ENCODE results near the gene CRYBA2. TPM values are rescaled to one million over a fixed set of nuclear protein-coding genes. Genes with fewer than 3 reads are reported as not detected.

Gene CRYBA2
- total and polyA plus RNA-seq, 3 donors from 2014 or later = 0.56 to 2.9 (median 2.7) TPM

DNA sequence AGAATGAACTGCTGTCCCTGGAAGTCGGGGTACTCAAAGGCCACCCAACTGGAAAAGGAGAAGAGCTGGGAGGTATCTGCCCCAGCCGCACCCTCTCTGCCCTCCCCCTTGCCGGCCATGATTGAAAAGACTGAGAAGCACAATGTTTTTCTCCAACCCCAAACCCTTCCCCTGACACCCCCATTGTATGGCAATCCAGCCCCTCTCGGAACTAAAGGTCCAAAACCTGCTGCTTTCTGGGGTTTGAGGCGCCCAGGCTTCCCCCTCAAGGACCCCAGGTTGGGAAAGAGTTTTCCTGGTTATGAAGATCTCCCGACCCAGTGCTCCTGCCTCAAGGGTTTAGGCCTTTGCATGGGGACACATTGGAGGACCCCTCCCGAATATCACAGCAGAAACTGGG, 1.0 kb downstream of the CRYBA2 start:
- TF ChIP-seq, protein P1, sequence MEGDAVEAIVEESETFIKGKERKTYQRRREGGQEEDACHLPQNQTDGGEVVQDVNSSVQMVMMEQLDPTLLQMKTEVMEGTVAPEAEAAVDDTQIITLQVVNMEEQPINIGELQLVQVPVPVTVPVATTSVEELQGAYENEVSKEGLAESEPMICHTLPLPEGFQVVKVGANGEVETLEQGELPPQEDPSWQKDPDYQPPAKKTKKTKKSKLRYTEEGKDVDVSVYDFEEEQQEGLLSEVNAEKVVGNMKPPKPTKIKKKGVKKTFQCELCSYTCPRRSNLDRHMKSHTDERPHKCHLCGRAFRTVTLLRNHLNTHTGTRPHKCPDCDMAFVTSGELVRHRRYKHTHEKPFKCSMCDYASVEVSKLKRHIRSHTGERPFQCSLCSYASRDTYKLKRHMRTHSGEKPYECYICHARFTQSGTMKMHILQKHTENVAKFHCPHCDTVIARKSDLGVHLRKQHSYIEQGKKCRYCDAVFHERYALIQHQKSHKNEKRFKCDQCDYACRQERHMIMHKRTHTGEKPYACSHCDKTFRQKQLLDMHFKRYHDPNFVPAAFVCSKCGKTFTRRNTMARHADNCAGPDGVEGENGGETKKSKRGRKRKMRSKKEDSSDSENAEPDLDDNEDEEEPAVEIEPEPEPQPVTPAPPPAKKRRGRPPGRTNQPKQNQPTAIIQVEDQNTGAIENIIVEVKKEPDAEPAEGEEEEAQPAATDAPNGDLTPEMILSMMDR (IDR thresholded peaks at IDR 0.05) = no peak
- no peak for TF ChIP-seq POLR2A (IDR thresholded peaks at IDR 0.05)
- 6 to 7% methylated on average over 6 to 7 of the region's 7 CpGs for WGBS, 2 donors
- Histone ChIP-seq H3K27me3 (no peaks in the 10 kb centered on the region), H3K4me3 (no peak overlapping the region), H3K27ac (no peak overlapping the region), H3K4me1 (peaks cover 15% of the 10 kb centered on the region), H3K36me3 (ENCODE audit: low read depth, missing control alignments) (no peaks in the 10 kb centered on the region), H3K9me3 (no peaks in the 10 kb centered on the region)
- DNase-seq = no peak
- intact Hi-C loops (cut with DNase I; ENCODE audit: low total_unique reads) = no loop called here

DNA sequence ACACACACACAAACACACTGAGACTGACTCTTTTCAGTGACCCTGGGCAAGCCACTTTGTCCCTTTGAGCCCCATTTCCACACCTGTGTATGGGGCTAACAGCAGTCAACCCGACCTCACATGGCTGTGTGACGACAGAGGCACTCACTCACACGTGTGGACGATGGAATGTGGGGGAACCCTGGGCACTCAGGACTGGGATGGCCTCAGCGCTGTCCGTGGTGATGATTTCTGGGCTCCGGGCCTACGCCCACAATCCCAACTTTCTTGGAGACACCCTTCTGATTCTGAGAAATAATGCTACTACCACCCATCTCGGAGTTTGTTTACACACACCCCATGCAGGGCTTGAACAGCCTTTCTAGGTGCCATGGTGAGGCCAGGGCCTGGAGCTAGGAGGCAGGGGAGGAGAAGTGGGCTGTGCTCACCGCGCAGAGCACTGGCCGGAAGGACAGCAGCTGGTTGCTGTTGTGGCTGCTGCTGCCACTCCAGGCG, 1.5 kb downstream of the CRYBA2 start:
- intact Hi-C loops (cut with DNase I; ENCODE audit: low total_unique reads) = no loop called here

DNA sequence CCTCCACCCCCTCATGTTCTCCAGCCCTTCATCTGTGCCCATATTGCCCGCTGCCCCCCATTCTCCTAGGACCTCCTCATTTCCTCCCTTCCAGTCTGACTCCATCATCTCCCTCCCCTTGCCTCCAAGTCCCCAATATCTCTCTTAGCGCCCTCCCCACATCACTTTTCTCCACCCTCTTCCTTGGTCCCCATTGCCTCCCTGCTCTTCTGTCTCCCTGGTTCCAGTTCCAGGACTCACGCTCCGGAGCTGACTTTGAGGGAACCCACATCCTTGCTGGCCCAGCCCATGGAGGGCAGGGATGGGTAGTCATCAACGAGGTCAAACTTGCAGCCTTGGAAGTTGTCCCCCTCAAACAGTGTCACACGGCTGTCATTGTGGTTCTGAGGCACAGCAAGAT, 2.6 kb downstream of the CRYBA2 start:
- WGBS, 2 donors = 25 to 35% methylated on average over 6 of the region's 6 CpGs
- intact Hi-C loops (cut with DNase I; ENCODE audit: low total_unique reads) = no loop called here
- H3K36me3 ChIP-seq (ENCODE audit: low read depth, missing control alignments) = no peaks in the 10 kb centered on the region
- DNase-seq = no peak
- H3K4me1 ChIP-seq = peaks cover 15% of the 10 kb centered on the region
- H3K27me3 ChIP-seq = no peaks in the 10 kb centered on the region
- H3K27ac ChIP-seq = no peak overlapping the region
- TF ChIP-seq POLR2A (IDR thresholded peaks at IDR 0.05) = no peak
- no peak overlapping the region for H3K4me3 ChIP-seq
- no peaks in the 10 kb centered on the region for H3K9me3 ChIP-seq

More for the DNA sequence above, 1.5 kb downstream of the CRYBA2 start:
- WGBS, 2 donors = 26 to 47% methylated on average over 12 to 13 of the region's 13 CpGs
- H3K4me1 ChIP-seq = peaks cover 15% of the 10 kb centered on the region
- no peaks in the 10 kb centered on the region for H3K27me3 ChIP-seq
- H3K36me3 ChIP-seq (ENCODE audit: low read depth, missing control alignments) = no peaks in the 10 kb centered on the region
- H3K4me3 ChIP-seq = no peak overlapping the region
- no peak for TF ChIP-seq POLR2A (IDR thresholded peaks at IDR 0.05)
- TF ChIP-seq, protein P1 (IDR thresholded peaks at IDR 0.05) = no peak
- no peak for DNase-seq
- no peaks in the 10 kb centered on the region for H3K9me3 ChIP-seq
- H3K27ac ChIP-seq = no peak overlapping the region

DNA sequence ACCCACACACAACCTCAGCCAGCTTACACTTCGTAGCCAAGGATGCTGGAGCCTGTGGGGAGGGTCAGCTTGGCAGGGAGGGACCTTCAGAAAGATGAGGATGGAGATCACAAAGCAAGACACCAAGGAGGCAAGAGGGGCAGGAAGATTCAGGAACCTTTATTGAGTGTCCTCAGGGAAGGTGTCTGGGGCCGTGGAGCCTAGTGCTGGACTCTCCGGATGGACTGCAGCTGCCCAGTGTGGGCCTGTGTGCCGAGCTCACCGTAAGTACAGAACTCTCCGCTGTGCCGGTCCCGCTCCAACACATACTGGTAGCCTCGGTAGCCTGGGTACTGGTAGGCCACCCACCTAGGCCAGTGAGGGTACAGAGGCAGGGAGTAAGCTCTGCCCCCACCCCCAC, 3.2 kb downstream of the CRYBA2 start:
- no peak overlapping the region for H3K4me3 ChIP-seq
- TF ChIP-seq, protein P1 (IDR thresholded peaks at IDR 0.05) = no peak
- no peak for TF ChIP-seq POLR2A (IDR thresholded peaks at IDR 0.05)
- no peak overlapping the region for H3K27ac ChIP-seq
- H3K27me3 ChIP-seq = no peaks in the 10 kb centered on the region
- 19 to 38% methylated on average over 9 of the region's 9 CpGs for WGBS, 2 donors
- intact Hi-C loops (cut with DNase I; ENCODE audit: low total_unique reads) = no loop called here
- H3K9me3 ChIP-seq = no peaks in the 10 kb centered on the region
- H3K4me1 ChIP-seq = peaks cover 20% of the 10 kb centered on the region
- DNase-seq = no peak
- no peaks in the 10 kb centered on the region for H3K36me3 ChIP-seq (ENCODE audit: low read depth, missing control alignments)

DNA sequence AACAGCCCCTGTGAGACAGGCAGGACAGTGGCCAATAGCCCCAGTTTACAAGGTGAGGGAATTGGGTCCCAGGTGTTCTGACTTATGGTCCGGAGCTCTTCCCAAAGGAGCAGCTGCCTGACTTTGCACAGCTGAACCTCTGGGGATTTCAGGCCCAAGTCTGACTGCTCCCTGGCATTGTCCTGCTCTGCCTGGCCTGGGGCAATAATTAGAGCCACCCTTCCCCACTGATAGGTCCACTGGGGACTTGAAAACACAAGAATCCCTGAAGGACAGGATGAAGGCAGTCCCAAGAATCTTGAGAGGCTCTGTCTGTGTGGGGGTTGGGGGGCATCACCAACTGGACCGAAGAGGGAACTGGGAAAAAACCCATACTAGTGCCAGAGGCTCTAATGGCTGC, 4.6 kb downstream of the CRYBA2 start:
- H3K27me3 ChIP-seq = peaks cover 4% of the 10 kb centered on the region
- H3K27ac ChIP-seq = no peak overlapping the region
- intact Hi-C loops (cut with DNase I; ENCODE audit: low total_unique reads) = no loop called here
- 59 to 83% methylated on average over 2 of the region's 2 CpGs for WGBS, 2 donors
- peaks cover 21% of the 10 kb centered on the region for H3K4me1 ChIP-seq
- no peak for DNase-seq
- no peaks in the 10 kb centered on the region for H3K36me3 ChIP-seq (ENCODE audit: low read depth, missing control alignments)
- H3K9me3 ChIP-seq = no peaks in the 10 kb centered on the region
- H3K4me3 ChIP-seq = no peak overlapping the region
- no peak for TF ChIP-seq POLR2A (IDR thresholded peaks at IDR 0.05)
- TF ChIP-seq, protein P1 (IDR thresholded peaks at IDR 0.05) = no peak
